ENCODE data around the gene CCDC112. TPM values are rescaled to one million over a fixed set of nuclear protein-coding genes. Genes with fewer than 3 reads are reported as not detected.

Gene CCDC112
- polyA plus RNA-seq, 1 donor (not counting 4 experiments of a cell fraction or from before 2014, with no cell fraction given), result 4.0 TPM

DNA sequence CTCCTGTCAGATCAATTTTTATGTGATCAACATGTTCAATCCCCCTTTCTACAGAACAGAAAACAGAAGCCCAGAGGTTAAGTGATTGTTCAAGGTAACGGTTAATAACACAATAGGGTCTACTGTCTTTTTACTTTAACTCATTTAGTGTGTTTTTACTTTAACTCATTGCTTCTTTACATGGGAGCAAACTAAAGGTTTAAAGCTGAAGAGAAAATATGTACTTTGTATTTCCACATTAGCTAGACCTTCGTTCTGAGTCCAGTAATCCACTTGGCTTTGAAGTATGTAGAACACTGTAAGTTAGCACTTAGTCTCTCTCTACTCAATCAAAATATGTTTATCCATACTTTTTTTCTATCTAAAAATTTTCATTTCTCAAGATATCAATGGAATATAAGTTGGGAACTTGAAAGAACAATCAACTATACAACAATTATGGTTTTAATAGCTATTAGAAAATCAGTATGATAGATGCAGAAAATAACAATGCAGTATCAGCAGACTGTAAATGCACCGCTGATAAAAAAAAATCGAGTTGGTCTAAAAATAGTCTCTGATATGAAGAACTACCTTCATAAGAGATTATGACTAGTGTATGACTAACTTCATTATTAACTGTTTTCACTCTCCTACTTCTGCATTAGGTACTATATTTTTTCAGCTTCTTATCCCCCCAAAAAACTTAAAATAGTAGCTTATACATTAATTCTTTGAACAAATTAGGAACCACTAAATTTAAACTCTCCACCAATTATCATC, 54.4 kb downstream of the CCDC112 start:
- no peak for FAIRE-seq
- H3K9me1 ChIP-seq (ENCODE audit: control insufficient read depth, extremely low read depth, insufficient read depth, low read length), result peaks cover 2% of the 10 kb centered on the region
- H3K9ac ChIP-seq (ENCODE audit: control insufficient read depth, extremely low read depth, insufficient read depth, low read length), result no peak overlapping the region
- H3K36me3 ChIP-seq (ENCODE audit: control insufficient read depth in 2 of 2, extremely low read depth in 1 of 2, insufficient read depth in 2 of 2, low read length in 2 of 2), result peaks cover 4 to 9% of the 10 kb centered on the region in 2 experiments
- H3K79me2 ChIP-seq (ENCODE audit: control insufficient read depth, insufficient read depth, low read length), result peaks cover 17% of the 10 kb centered on the region
- no peak overlapping the region for H3K4me2 ChIP-seq (ENCODE audit: control insufficient read depth, extremely low read depth, insufficient read depth, low read depth, low read length)
- no peak overlapping the region for H2AFZ ChIP-seq (ENCODE audit: control insufficient read depth, low read length)
- peak overlapping the region; percentile 36 for H3K27ac ChIP-seq (ENCODE audit: control insufficient read depth, insufficient read depth, low read length)
- TF ChIP-seq CTCF (optimal IDR thresholded peaks at IDR 0.05 in 1 of 3, IDR thresholded peaks at IDR 0.05 in 1 of 3, conservative IDR thresholded peaks at IDR 0.05 in 1 of 3; ENCODE audit: extremely low read depth in 1 of 3, insufficient read depth in 2 of 3, low read length in 3 of 3) (no peak), EZH2 (IDR thresholded peaks at IDR 0.05; ENCODE audit: low read length) (no peak)
- H4K20me1 ChIP-seq (ENCODE audit: control insufficient read depth, extremely low read depth, insufficient read depth, low read length), result peaks cover 2% of the 10 kb centered on the region
- no peaks in the 10 kb centered on the region for H3K27me3 ChIP-seq (ENCODE audit: control insufficient read depth, extremely low read depth, insufficient read depth, low read length)
- dilution Hi-C loops (cut with MboI; ENCODE audit: extremely low pct_ligation_motif_present, low sequenced_read_pairs), result no loop called here
- peaks cover 20% of the 10 kb centered on the region for H3K4me1 ChIP-seq (ENCODE audit: control insufficient read depth, extremely low read depth, insufficient read depth, low read length)
- H3K4me3 ChIP-seq (ENCODE audit: control insufficient read depth in 2 of 3, extremely low read depth in 1 of 3, insufficient read depth in 2 of 3, low read depth in 1 of 3, low read length in 3 of 3), result no peak overlapping the region
- no peak for DNase-seq (ENCODE audit: low read depth, low spot score)
- no peaks in the 10 kb centered on the region for H3K9me3 ChIP-seq (ENCODE audit: control insufficient read depth, low read depth, low read length)

- Histone ChIP-seq H3K27ac (ENCODE audit: control insufficient read depth, insufficient read depth, low read length) (no peak overlapping the region), H4K20me1 (ENCODE audit: control insufficient read depth, extremely low read depth, insufficient read depth, low read length) (no peaks in the 10 kb centered on the region), H3K27me3 (ENCODE audit: control insufficient read depth, extremely low read depth, insufficient read depth, low read length) (no peaks in the 10 kb centered on the region), H3K4me3 (ENCODE audit: control insufficient read depth in 2 of 3, extremely low read depth in 1 of 3, insufficient read depth in 2 of 3, low read depth in 1 of 3, low read length in 3 of 3) (no peak overlapping the region), H3K9me3 (ENCODE audit: control insufficient read depth, low read depth, low read length) (no peaks in the 10 kb centered on the region), H3K36me3 (ENCODE audit: control insufficient read depth in 2 of 2, extremely low read depth in 1 of 2, insufficient read depth in 2 of 2, low read length in 2 of 2) (peaks cover 6 to 9% of the 10 kb centered on the region in 2 experiments), H2AFZ (ENCODE audit: control insufficient read depth, low read length) (no peak overlapping the region), H3K9me1 (ENCODE audit: control insufficient read depth, extremely low read depth, insufficient read depth, low read length) (no peaks in the 10 kb centered on the region), H3K4me2 (ENCODE audit: control insufficient read depth, extremely low read depth, insufficient read depth, low read depth, low read length) (no peak overlapping the region), H3K79me2 (ENCODE audit: control insufficient read depth, insufficient read depth, low read length) (peaks cover 3% of the 10 kb centered on the region), H3K4me1 (ENCODE audit: control insufficient read depth, extremely low read depth, insufficient read depth, low read length) (peaks cover 1% of the 10 kb centered on the region), H3K9ac (ENCODE audit: control insufficient read depth, extremely low read depth, insufficient read depth, low read length) (no peak overlapping the region)
- FAIRE-seq (no peak), DNase-seq (ENCODE audit: low read depth, low spot score) (no peak)
- dilution Hi-C loops (cut with MboI; ENCODE audit: extremely low pct_ligation_motif_present, low sequenced_read_pairs), result no loop called here
- TF ChIP-seq EZH2 (IDR thresholded peaks at IDR 0.05; ENCODE audit: low read length) (no peak), CTCF (optimal IDR thresholded peaks at IDR 0.05 in 1 of 3, IDR thresholded peaks at IDR 0.05 in 1 of 3, conservative IDR thresholded peaks at IDR 0.05 in 1 of 3; ENCODE audit: extremely low read depth in 1 of 3, insufficient read depth in 2 of 3, low read length in 3 of 3) (no peak)
Observed at GRCh38 chr5:115237066-115237465, 59.4 kb downstream of the CCDC112 start.

Measured in keratinocyte (primary cell).